Keratinocyte (primary cell): ENCODE results near the gene MFSD6. TPM values are rescaled to one million over a fixed set of nuclear protein-coding genes. Genes with fewer than 3 reads are reported as not detected.

Experiments
- DNase-seq: peaks from one replicate; pipeline ENCODE4 v3.0.0-alpha.2; 2011; ENCODE audit warnings: low read depth, missing footprints, low spot score
- FAIRE-seq: peaks from 2 replicates; lab custom pipeline; 2011; peaks lifted over from hg19 to GRCh38; lab: Jason Lieb, UNC
- H2AFZ ChIP-seq: 2 replicates; pipeline ENCODE4 v1.6.0; 2012; ENCODE audit warnings: low read length, control low read depth, inconsistent platforms; ENCODE audit not compliant: control insufficient read depth
- H3K27ac ChIP-seq: 2 replicates; pipeline ENCODE4 v1.5.1; 2011; ENCODE audit warnings: low read length; ENCODE audit not compliant: control insufficient read depth, insufficient read depth
- H3K27me3 ChIP-seq: 3 replicates; pipeline ENCODE4 v1.6.0; 2011; ENCODE audit warnings: low read length; ENCODE audit not compliant: control insufficient read depth, insufficient read depth; ENCODE audit errors: extremely low read depth
- H3K36me3 ChIP-seq, 2 experiments: 2 replicates in 1 of 2; 3 replicates in 1 of 2; pipeline ENCODE4 v1.5.1; 2011; ENCODE audit warnings: low read length in 2 of 2, mild to moderate bottlenecking in 1 of 2; ENCODE audit not compliant: control insufficient read depth in 2 of 2, insufficient read depth in 2 of 2; ENCODE audit errors: extremely low read depth in 1 of 2
- H3K4me1 ChIP-seq: 3 replicates; pipeline ENCODE4 v1.5.1; 2011; ENCODE audit warnings: low read length; ENCODE audit not compliant: control insufficient read depth, insufficient read depth; ENCODE audit errors: extremely low read depth
- H3K4me2 ChIP-seq: 3 replicates; pipeline ENCODE4 v1.6.0; 2011; ENCODE audit warnings: low read depth, low read length; ENCODE audit not compliant: control insufficient read depth, insufficient read depth; ENCODE audit errors: extremely low read depth
- H3K4me3 ChIP-seq, 3 experiments: fragments of 200-600 bp in 1 of 3; sonication (generic) in 1 of 3; 2 replicates in 2 of 3; 3 replicates in 1 of 3; pipeline ENCODE4 v1.5.1; 2011 to 2016; ENCODE audit warnings: low read length in 3 of 3, mild to moderate bottlenecking in 3 of 3, control low read depth in 2 of 3, inconsistent platforms in 1 of 3, low read depth in 1 of 3, mixed read lengths in 1 of 3, mixed run types in 1 of 3, moderate library complexity in 1 of 3; ENCODE audit not compliant: control insufficient read depth in 2 of 3, insufficient read depth in 2 of 3; ENCODE audit errors: extremely low read depth in 1 of 3
- H3K79me2 ChIP-seq: 2 replicates; pipeline ENCODE4 v1.6.0; 2012; ENCODE audit warnings: low read length; ENCODE audit not compliant: control insufficient read depth, insufficient read depth
- H3K9ac ChIP-seq: 3 replicates; pipeline ENCODE4 v1.6.0; 2011; ENCODE audit warnings: low read length; ENCODE audit not compliant: control insufficient read depth, insufficient read depth; ENCODE audit errors: extremely low read depth
- H3K9me1 ChIP-seq: 3 replicates; pipeline ENCODE4 v1.6.0; 2011; ENCODE audit warnings: low read length; ENCODE audit not compliant: control insufficient read depth, insufficient read depth; ENCODE audit errors: extremely low read depth
- H3K9me3 ChIP-seq: 2 replicates; pipeline ENCODE4 v1.5.1; 2012; ENCODE audit warnings: low read depth, low read length; ENCODE audit not compliant: control insufficient read depth
- H4K20me1 ChIP-seq: 3 replicates; pipeline ENCODE4 v1.6.0; 2011; ENCODE audit warnings: low read length; ENCODE audit not compliant: control insufficient read depth, insufficient read depth; ENCODE audit errors: extremely low read depth
- EZH2 ChIP-seq: IDR thresholded peaks from one replicate; pipeline ENCODE4 v1.6.1; 2012; ENCODE audit warnings: inconsistent platforms, mild to moderate bottlenecking, low read length, moderate library complexity
- dilution Hi-C: fragments of 300-500 bp; cut with MboI; formaldehyde crosslinking; loops from one replicate; pipeline ENCODE4 v1.7.0; 2020; ENCODE audit warnings: low sequenced_read_pairs; ENCODE audit not compliant: extremely low pct_ligation_motif_present
- polyA plus RNA-seq, 5 experiments: library from polyadenylated mRNA; depleted of rRNA in 3 of 5; stranded (reverse) in 3 of 5; stranded (forward) in 1 of 5; unstranded in 1 of 5; fragments of >200 nt; gene quantifications; 1 replicate in 1 of 5; 2 replicates in 3 of 5; 3 replicates in 1 of 5; pipeline versions ENCODE4 v1.2.1 to v1.2.3, GENCODE V29; 2011 to 2012; ENCODE audit warnings: missing spikeins in 2 of 5, low read depth in 1 of 5, low replicate concordance in 1 of 5
- TF ChIP-seq, protein P1 (sequence below), 3 experiments: IDR thresholded peaks in 1 of 3; conservative IDR thresholded peaks in 1 of 3; optimal IDR thresholded peaks in 1 of 3; 2 replicates in 2 of 3; 3 replicates in 1 of 3; pipeline versions ENCODE3 to v1.5.1; 2011; ENCODE audit warnings: low read length in 3 of 3, mild to moderate bottlenecking in 3 of 3, moderate library complexity in 2 of 3, control low read depth in 1 of 3, inconsistent platforms in 1 of 3; ENCODE audit not compliant: insufficient read depth in 2 of 3; ENCODE audit errors: extremely low read depth in 1 of 3

MFSD6 gene
- polyA plus RNA-seq, 1 donor (not counting 4 experiments of a cell fraction or from before 2014, with no cell fraction given), result 11.0 TPM

- no peak overlapping the region for H3K27ac ChIP-seq
- no peak overlapping the region for H3K9ac ChIP-seq
- dilution Hi-C loops, result no loop called here
- DNase-seq (no peak), FAIRE-seq (no peak)
- no peak overlapping the region for H3K4me3 ChIP-seq
- no peaks in the 10 kb centered on the region for H3K9me1 ChIP-seq
- no peak overlapping the region for H3K4me2 ChIP-seq
- H3K27me3 ChIP-seq, result no peaks in the 10 kb centered on the region
- no peak overlapping the region for H2AFZ ChIP-seq
- peaks cover 27% of the 10 kb centered on the region for H3K4me1 ChIP-seq
- no peaks in the 10 kb centered on the region for H3K79me2 ChIP-seq
- no peaks in the 10 kb centered on the region for H4K20me1 ChIP-seq
- H3K36me3 ChIP-seq, result no peaks in the 10 kb centered on the region
- no peaks in the 10 kb centered on the region for H3K9me3 ChIP-seq
- TF ChIP-seq EZH2, result no peak
- TF ChIP-seq, protein P1, sequence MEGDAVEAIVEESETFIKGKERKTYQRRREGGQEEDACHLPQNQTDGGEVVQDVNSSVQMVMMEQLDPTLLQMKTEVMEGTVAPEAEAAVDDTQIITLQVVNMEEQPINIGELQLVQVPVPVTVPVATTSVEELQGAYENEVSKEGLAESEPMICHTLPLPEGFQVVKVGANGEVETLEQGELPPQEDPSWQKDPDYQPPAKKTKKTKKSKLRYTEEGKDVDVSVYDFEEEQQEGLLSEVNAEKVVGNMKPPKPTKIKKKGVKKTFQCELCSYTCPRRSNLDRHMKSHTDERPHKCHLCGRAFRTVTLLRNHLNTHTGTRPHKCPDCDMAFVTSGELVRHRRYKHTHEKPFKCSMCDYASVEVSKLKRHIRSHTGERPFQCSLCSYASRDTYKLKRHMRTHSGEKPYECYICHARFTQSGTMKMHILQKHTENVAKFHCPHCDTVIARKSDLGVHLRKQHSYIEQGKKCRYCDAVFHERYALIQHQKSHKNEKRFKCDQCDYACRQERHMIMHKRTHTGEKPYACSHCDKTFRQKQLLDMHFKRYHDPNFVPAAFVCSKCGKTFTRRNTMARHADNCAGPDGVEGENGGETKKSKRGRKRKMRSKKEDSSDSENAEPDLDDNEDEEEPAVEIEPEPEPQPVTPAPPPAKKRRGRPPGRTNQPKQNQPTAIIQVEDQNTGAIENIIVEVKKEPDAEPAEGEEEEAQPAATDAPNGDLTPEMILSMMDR (optimal IDR thresholded peaks at IDR 0.05 in 1 of 3, IDR thresholded peaks at IDR 0.05 in 1 of 3, conservative IDR thresholded peaks at IDR 0.05 in 1 of 3; ENCODE audit: extremely low read depth in 1 of 3, insufficient read depth in 2 of 3, low read length in 3 of 3), result no peak
These were observed 120.4 kb downstream of the MFSD6 start for GRCh38 chr2:190528521-190529001.

DNA sequence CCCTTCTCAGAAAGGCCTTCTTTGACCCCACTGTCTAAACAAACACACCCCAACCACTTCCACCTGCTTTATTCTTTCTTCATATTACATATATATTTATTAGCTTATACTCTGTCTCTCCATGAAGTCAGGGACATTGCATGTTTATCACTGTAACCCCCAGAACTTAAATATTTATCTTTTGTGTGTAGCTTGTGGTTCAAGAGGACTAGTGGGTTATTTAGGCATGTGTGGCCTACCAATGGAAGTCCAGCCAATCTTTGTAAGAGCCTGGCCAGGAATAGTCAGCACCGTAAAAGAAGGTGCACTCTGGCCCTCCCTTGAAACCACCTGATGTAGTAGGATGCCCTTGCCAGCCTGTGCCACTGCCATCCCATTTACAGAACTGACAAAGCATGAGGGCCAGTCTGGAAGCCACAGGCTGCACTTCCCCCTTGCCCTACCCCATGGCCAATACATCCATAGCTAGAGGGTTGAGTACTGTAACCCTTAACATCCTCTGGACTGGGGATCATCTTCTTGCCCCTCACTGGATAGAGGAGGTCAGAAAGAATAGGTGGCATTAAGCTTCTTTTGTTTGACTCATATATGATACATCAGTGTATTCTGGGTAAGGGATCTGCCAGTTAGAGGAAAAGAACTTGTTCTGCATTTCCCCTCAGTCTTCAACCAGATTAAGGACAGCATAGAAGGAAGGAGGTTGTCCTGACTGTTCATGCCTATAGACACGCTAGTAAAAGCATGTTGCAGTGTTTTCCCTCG lies 121.5 kb downstream of the MFSD6 start:
- H3K79me2 ChIP-seq, result no peaks in the 10 kb centered on the region
- no peaks in the 10 kb centered on the region for H3K27me3 ChIP-seq
- no peak overlapping the region for H3K4me2 ChIP-seq
- no peak overlapping the region for H3K27ac ChIP-seq
- TF ChIP-seq, protein P1 (optimal IDR thresholded peaks at IDR 0.05 in 1 of 3, IDR thresholded peaks at IDR 0.05 in 1 of 3, conservative IDR thresholded peaks at IDR 0.05 in 1 of 3; ENCODE audit: extremely low read depth in 1 of 3, insufficient read depth in 2 of 3, low read length in 3 of 3), result no peak
- TF ChIP-seq EZH2, result no peak
- H3K9ac ChIP-seq, result no peak overlapping the region
- no peaks in the 10 kb centered on the region for H3K36me3 ChIP-seq
- H3K4me3 ChIP-seq, result no peak overlapping the region
- DNase-seq (no peak), FAIRE-seq (no peak)
- peaks cover 32% of the 10 kb centered on the region for H3K4me1 ChIP-seq
- H4K20me1 ChIP-seq, result no peaks in the 10 kb centered on the region
- dilution Hi-C loops, result no loop called here
- no peaks in the 10 kb centered on the region for H3K9me1 ChIP-seq
- no peak overlapping the region for H2AFZ ChIP-seq
- H3K9me3 ChIP-seq, result no peaks in the 10 kb centered on the region
